Thoracic aorta (tissue), 2 donors: ENCODE results near the gene CRHR2. TPM values are rescaled to one million over a fixed set of nuclear protein-coding genes. Genes with fewer than 3 reads are reported as not detected.

Source experiments
- ATAC-seq: fragments of 150-250 bp; one replicate; pipeline ENCODE4 v1.8.0; 2017; ENCODE audit warnings: low read depth; ENCODE audit not compliant: insufficient number of reproducible peaks, low FRiP score
- DNase-seq: peaks from one replicate; pipeline ENCODE4 v3.0.0-alpha.2; 2020; ENCODE audit warnings: low spot score
- H3K27ac ChIP-seq, 2 donors: fragments of 200-600 bp; sonication (generic); 1 replicate in 1 of 2; 2 replicates in 1 of 2; pipeline ENCODE4 v1.5.1; 2016; ENCODE audit warnings: mild to moderate bottlenecking in 2 of 2, moderate library complexity in 2 of 2
- H3K27me3 ChIP-seq: fragments of 200-600 bp; sonication (generic); replicated peaks from 2 replicates; pipeline ENCODE4 v1.6.0; 2016; ENCODE audit warnings: mild to moderate bottlenecking; ENCODE audit not compliant: insufficient read depth
- H3K36me3 ChIP-seq: fragments of 200-600 bp; sonication (generic); one replicate; pipeline ENCODE4 v1.5.1; 2016
- H3K4me1 ChIP-seq, 2 donors: fragments of 200-600 bp; sonication (generic); 1 replicate in 1 of 2; 2 replicates in 1 of 2; pipeline versions ENCODE4 v1.5.1 to v1.6.0; 2016; ENCODE audit warnings: low read depth in 2 of 2, mild to moderate bottlenecking in 1 of 2; ENCODE audit not compliant: control insufficient read depth in 1 of 2
- H3K4me3 ChIP-seq: fragments of 200-600 bp; sonication (generic); 2 replicates; pipeline ENCODE4 v1.5.1; 2016; ENCODE audit warnings: mild to moderate bottlenecking
- H3K9me3 ChIP-seq: fragments of 200-600 bp; sonication (generic); 2 replicates; pipeline ENCODE4 v1.5.1; 2016
- total RNA-seq, 2 donors: library from RNA; depleted of rRNA; stranded (reverse); fragments of >200 nt; gene quantifications; one replicate each; pipeline versions ENCODE4 v1.1.0 to v1.2.3, GENCODE V29; 2016
- TF ChIP-seq, protein P1 (sequence below): fragments of 200-600 bp; sonication (generic); IDR thresholded peaks from one replicate; pipeline ENCODE4 v1.5.1; 2019; ENCODE audit warnings: antibody characterized with exemption

Gene CRHR2
- total RNA-seq, 2 donors from 2014 or later, result 0.21 TPM; not detected in 1

DNA sequence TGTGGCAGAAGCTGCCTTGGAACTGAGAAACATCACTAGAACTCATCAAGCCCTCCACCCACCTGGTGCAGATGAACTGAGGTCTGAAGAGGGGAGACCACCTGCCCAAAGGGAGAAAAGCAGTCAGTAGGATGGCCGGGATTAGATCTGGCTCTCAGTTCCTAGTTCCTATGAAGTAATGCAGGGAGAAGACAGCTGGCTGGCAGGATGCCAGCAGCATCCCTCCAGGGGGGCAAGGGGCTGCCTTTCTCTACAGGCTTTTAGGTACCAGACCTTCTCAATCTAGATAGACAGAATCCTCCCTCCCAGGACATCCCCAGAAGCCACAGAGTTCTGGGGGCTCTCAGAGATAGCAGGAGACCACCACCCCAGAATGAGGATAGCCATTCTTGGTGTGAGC lies 7.8 kb downstream of the CRHR2 start:
- H3K27ac ChIP-seq, result no peak overlapping the region
- ATAC-seq, result no peak
- H3K36me3 ChIP-seq, result no peaks in the 10 kb centered on the region
- no peaks in the 10 kb centered on the region for H3K27me3 ChIP-seq
- H3K4me3 ChIP-seq, result no peak overlapping the region
- TF ChIP-seq, protein P1, sequence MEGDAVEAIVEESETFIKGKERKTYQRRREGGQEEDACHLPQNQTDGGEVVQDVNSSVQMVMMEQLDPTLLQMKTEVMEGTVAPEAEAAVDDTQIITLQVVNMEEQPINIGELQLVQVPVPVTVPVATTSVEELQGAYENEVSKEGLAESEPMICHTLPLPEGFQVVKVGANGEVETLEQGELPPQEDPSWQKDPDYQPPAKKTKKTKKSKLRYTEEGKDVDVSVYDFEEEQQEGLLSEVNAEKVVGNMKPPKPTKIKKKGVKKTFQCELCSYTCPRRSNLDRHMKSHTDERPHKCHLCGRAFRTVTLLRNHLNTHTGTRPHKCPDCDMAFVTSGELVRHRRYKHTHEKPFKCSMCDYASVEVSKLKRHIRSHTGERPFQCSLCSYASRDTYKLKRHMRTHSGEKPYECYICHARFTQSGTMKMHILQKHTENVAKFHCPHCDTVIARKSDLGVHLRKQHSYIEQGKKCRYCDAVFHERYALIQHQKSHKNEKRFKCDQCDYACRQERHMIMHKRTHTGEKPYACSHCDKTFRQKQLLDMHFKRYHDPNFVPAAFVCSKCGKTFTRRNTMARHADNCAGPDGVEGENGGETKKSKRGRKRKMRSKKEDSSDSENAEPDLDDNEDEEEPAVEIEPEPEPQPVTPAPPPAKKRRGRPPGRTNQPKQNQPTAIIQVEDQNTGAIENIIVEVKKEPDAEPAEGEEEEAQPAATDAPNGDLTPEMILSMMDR, result no peak
- no peak for DNase-seq
- no peaks in the 10 kb centered on the region for H3K9me3 ChIP-seq
- H3K4me1 ChIP-seq, result no peaks in the 10 kb centered on the region

DNA sequence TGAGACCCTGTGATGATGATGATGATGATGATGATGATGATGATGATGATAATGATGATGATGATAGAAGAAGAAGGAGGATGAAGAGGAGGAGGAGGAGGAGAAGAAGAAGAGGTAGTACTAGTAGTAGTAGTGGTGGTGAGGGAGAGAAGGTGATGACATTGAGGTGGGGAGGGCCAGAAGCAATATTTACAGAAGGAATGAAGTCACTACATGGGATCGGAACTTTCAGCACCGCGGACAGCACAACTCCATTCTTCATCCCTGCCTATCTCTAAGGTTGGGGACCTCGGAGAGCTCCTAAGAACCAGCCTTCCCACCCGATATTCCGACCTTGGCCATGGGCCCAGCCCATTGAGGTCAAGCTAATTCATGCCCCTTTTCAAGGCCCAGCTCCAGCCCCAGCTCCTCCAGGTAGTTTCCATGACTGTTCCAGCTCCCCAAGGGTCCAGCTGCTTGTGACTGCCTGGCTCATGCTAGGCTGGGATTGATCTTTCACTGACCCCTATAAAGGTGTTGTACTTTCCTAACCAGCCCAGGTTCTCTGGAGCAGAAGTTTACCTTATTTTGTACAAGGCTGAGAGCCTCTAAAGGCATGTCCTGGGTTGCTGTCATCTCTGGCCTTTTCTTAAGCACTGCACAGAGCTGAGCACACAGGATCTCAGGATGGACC lies 10.3 kb downstream of the CRHR2 start:
- TF ChIP-seq, protein P1, result no peak
- DNase-seq (no peak), ATAC-seq (no peak)
- no peaks in the 10 kb centered on the region for H3K9me3 ChIP-seq
- H3K27ac ChIP-seq, result no peak overlapping the region
- no peaks in the 10 kb centered on the region for H3K36me3 ChIP-seq
- H3K4me1 ChIP-seq, result no peaks in the 10 kb centered on the region
- H3K27me3 ChIP-seq, result no peaks in the 10 kb centered on the region
- H3K4me3 ChIP-seq, result no peak overlapping the region

DNA sequence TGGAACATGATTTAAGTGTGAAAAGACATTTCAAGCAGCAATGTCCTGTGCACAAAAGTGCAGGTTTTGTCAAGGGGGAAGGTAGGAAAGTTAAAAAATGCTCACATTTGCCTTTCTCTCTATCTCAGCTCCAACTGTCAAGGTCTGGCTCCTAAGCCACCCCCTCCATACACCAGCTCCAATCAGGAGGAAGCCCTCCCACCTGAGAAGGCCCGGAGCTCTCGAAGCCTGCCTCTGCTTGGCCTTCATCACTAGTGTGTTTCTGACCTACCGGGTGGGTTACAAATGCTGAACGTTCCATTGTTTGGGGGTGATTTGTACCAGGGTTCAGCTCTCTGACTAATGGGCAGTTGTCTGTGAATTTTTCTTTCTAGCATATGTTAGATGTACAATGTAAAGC lies 14.2 kb downstream of the CRHR2 start:
- DNase-seq, result no peak
- H3K27ac ChIP-seq, result no peak overlapping the region
- H3K9me3 ChIP-seq, result no peaks in the 10 kb centered on the region
- H3K27me3 ChIP-seq, result no peaks in the 10 kb centered on the region
- no peaks in the 10 kb centered on the region for H3K36me3 ChIP-seq
- H3K4me1 ChIP-seq, result no peaks in the 10 kb centered on the region
- no peak overlapping the region for H3K4me3 ChIP-seq
- TF ChIP-seq, protein P1, result no peak
- no peak for ATAC-seq

DNA sequence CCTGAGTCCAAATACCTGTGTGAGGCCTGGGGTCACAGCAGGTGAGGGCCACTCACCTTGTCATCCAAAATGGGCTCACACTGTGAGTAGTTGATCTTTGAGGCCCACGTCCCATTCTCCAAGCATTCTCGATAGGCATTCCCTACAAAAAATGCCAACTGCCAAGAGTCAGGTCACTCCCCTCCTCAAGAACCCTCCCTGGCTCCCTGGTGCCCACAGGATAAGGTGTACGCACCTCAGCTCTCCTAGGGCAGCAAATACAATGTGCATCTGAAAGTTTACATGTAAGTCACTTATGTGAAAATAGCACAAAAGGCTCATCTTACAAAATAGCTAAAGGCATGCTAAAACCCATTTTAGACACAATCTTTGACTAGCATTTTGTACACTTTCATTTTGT lies 15.1 kb downstream of the CRHR2 start:
- H3K36me3 ChIP-seq, result no peaks in the 10 kb centered on the region
- ATAC-seq (no peak), DNase-seq (no peak)
- H3K4me1 ChIP-seq, result no peaks in the 10 kb centered on the region
- H3K27me3 ChIP-seq, result no peaks in the 10 kb centered on the region
- H3K4me3 ChIP-seq, result no peak overlapping the region
- TF ChIP-seq, protein P1, result no peak
- no peak overlapping the region for H3K27ac ChIP-seq
- H3K9me3 ChIP-seq, result no peaks in the 10 kb centered on the region

DNA sequence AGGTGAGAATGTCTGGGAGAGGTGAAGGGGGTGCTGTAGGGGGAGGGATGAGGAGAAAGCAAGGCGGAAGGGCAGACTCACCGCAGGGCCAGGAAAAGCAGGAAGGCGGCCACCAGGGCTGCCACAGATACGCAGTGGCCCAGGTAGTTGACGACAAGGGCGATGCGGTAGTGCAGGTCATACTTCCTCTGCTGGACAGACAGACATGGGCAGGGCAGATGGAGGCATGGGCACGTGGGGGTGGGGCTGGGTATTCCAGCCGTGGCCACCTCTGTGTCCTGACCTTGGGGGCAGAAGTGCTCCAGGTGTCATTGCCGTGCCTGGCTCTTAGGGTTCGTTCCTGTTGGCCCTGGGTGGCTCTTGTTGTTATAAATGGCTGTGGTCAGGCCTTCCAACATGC lies 16.8 kb downstream of the CRHR2 start:
- Histone ChIP-seq H3K9me3 (no peaks in the 10 kb centered on the region), H3K27ac (no peak overlapping the region), H3K27me3 (no peaks in the 10 kb centered on the region), H3K4me1 (no peaks in the 10 kb centered on the region), H3K36me3 (no peaks in the 10 kb centered on the region), H3K4me3 (no peak overlapping the region)
- no peak for DNase-seq
- TF ChIP-seq, protein P1, result no peak
- no peak for ATAC-seq
